Renal cortex interstitium (tissue), 11 donors: Measurements from ENCODE around the gene CA6. TPM values are rescaled to one million over a fixed set of nuclear protein-coding genes. Genes with fewer than 3 reads are reported as not detected.
"Not testable (repeated sequence)": the region's sequence is repeated elsewhere in the genome, so short reads cannot be mapped to it uniquely, and the experiment has no call there.

Experiments used
- DNase-seq, 11 donors: peaks; one replicate each; pipeline ENCODE4 v3.0.0-alpha.2; 2013; ENCODE audit warnings: low read depth in 9 of 11, low spot score in 4 of 11; ENCODE audit errors: extremely low read depth in 1 of 11
- polyA plus RNA-seq, 3 donors: library from polyadenylated mRNA; unstranded; fragments of 120-200 nt; gene quantifications; one replicate each; pipeline ENCODE4 v1.2.1, GENCODE V29; 2013; ENCODE audit not compliant: insufficient read length in 3 of 3

CA6 gene
- polyA plus RNA-seq, 3 donors, result 0.11 to 0.17 (median 0.14) TPM

GRCh38 chr1:8992936-8993687 lies 47.4 kb downstream of the CA6 start:
- no peak for DNase-seq

DNA sequence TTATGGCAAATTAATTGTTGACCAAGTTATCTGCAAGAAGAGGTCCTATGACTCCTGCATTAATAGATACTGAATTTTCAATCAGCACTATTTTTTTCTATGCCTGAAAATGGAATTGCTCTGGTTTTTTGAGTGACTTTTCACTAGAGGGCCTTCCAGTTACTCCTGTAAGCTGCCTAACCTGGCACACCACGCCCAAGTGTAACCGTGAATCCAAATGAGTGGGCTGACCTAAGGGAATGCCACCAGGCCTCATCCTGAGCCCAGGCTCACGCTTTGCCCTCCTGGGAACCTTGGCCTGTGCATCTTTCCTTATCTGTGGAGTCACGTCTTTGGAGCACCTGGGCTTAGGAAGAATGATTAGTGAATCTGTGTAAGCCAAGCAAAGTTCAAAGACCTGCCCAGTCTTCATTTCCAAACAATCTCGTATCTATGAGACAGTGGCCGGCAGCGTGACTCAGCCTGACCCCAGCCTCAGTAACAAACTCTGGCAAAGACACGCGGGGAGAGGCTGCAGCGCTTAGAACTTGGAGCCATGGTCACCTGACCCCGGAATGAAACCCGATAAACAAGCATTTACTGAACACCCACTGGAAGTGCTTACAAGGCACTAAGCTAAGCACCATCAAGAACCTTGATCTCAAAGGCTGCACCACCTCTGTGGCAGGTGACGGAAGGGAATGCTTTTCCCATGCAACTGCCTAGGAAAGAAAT lies 48.5 kb downstream of the CA6 start:
- not testable (repeated sequence) for DNase-seq

GRCh38 chr1:9001534-9002214 lies 56.0 kb downstream of the CA6 start:
- DNase-seq, result not testable (repeated sequence)

DNA sequence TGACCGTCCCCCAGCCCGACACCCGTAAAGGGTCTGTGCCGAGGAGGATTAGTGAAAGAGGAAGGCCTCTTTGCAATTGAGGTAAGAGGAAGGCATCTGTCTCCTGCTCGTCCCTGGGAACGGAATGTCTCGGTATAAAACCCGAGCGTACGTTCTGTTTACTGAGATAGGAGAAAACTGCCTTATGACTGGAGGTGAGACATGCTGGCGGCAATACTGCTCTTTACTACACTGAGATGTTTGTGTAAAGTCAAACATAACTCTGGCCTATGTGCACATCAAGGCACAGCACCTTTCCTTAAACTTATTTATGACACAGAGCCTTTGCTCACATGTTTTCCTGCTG lies 56.5 kb downstream of the CA6 start:
- not testable (repeated sequence) for DNase-seq

- no peak for DNase-seq
Measured at GRCh38 chr1:9004031-9004699, 58.5 kb downstream of the CA6 start.

GRCh38 chr1:9004700-9005394 lies 59.2 kb downstream of the CA6 start:
- DNase-seq, result peak; percentile 46 to 76 (median 70)

- DNase-seq, result no peak
Measured at GRCh38 chr1:9005395-9005708, 59.7 kb downstream of the CA6 start.

DNA sequence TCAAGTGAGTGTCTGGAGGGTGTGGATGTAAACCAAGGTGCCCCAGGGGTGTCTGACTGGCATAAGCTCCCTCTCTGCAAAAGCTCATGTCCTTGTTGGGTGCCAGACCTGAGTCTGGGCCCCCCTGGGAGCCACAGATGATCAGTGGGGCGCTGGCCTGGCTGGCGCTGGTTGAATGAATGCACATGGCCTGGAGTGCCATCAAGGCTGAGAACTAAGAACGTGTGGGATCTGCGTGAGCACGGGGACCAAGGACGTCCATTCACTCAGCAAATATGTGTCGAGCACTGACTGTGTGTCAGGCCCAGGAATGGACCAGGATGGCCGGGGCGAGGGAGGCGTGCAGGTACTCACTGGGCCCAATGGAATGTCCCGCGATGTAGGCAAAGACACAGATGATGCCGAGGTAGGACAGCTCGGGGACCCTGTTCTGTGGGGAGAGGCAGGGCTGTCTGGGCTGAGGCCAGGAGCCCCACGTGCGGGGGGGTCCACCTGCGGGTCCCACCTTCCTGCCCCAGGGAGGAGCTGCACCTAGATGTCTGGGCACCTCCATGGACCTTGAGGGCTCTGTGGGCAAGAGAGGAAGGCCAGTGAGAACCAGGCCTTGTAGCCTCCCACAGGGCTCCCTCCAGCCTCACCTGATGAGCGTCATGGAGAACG lies 61.4 kb downstream of the CA6 start:
- DNase-seq, result no peak

- no peak for DNase-seq
Measured at GRCh38 chr1:9008236-9008635, 62.6 kb downstream of the CA6 start.

DNA sequence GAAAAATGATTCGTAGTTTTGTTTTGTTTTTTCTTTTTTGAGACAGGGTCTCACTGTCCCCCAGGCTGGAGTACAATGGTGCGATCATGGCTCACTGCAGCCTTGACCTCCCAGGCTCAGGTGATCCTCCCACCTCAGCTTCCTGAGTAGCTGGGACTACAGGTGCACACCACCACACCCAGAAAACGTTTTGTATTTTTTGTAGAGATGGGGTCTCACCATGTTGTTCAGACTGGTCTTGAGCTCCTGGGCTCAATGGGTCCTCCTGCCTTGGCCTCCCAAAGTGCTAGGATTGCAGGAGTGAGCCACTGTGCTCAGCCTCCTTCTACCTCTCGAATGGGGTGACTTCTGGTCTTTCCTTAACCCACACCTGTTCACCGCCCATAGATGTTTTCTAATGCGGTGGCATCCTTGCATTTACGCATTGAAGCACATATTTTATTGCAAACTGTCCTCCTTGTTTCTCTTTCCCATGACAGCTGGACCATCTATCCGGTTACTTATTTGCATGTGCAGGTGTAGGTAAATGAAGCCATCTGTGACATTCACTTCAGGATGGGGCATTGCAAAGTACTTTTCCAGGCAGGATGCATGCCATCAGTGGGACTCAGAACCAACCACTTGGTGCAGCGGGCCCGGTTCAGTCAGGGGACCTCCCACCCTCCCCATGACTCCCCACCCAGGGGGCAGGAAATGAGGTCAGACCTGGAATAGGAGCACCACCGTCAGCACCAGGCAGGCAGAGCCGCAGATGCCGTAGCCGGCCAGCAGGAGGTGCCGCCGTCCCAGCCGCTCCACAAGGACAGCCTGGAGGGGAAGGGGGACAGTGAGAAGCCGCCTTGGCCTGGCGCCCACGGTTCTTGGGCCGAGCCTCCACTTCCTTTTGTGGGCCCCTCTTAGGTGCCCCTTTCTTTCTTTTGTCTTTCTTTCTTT lies 64.0 kb downstream of the CA6 start:
- no peak for DNase-seq

DNA sequence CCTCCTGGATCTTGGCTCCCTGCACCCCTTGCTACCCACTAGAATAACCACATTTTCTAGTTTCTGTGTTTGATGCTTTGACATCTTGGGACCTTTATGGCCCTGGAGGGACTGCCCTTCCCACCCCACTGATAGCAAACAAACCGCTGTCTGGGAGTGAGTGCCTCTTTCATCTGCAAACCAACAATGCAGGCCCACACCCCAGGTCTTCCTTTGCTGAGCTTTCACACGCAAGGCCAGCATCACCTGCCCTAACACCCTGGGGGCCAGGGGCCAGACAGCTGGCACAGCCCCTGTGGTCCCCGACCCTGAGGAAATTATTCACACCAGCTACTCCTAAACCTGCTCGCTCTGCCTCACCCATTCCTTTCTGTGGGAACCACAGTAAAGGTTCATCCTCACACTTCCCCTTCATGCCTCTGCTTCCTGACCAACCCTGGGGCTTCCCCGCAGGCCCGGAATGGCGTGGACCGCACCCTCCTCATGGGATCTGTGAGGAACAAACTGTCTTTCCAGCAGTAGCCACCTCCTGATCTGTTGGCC lies 65.2 kb downstream of the CA6 start:
- DNase-seq, result no peak

- DNase-seq, result no peak
Measured at GRCh38 chr1:9013819-9014218, 68.2 kb downstream of the CA6 start.

DNA sequence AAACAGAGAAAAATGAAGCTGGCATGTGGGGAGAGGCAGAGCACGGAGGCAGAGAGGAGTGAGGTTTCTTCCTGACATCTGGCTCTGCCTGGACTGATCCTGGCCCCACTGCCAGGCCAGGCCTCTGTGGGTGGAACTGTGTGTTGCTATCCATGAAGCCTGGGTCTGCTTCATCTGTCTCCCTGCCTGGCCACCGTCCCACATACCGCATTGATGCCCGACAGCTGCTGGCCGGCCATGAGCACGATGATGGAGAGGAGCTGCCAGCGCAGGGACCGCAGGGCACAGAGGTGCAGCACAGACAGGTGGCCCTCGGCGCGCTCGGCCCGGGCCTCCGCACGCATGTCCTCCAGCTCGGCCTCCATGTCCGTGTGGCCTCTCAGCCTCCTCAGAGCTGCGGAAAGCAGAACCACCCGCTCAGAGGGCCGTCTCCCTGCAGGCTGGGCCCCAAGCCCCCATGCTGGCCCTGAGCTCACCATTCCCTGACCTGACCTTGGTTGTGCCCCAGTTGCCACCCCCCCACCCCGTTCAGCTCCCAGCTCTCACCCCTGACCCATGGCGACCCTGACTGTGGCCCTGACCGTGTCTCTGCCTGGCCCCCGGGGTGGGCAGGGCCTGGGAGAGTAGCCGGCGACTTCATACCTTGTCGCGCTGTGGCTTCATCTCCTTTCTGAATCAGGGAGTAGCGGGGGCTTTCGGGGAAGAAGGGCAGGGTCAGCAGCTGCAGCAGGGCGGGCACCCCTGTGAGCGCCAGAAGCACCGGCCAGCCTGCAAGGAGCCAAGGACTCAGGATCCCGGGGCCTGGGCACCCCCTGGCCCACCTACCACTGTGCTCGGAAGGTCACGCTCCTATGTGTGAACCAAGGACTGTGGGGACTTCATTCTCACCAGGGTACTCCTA lies 69.1 kb downstream of the CA6 start:
- DNase-seq, result no peak

DNA sequence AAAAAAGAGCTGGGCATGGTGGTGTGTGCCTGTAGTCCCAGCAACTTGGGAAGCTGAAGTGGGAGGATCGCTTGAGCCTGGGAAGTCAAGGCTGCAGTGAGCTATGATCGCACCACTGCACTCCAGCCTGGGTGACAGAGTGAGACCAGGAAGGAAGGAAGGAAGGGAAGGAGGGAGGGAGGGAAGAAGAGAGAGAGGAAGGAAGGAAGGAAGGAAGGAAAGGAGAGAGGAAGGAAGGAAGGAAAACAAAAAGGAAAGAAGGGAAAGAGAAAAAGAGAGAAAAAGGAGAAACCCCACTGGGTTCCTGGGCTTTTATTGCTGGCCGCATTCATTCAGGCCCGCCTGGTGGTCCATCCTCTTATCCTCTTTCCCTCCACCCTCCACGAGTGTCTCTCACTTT lies 70.8 kb downstream of the CA6 start:
- DNase-seq, result no peak

GRCh38 chr1:9018333-9018732 lies 72.7 kb downstream of the CA6 start:
- peak in 10 of 11 donors; percentile 21 to 69 (median 56) for DNase-seq

DNA sequence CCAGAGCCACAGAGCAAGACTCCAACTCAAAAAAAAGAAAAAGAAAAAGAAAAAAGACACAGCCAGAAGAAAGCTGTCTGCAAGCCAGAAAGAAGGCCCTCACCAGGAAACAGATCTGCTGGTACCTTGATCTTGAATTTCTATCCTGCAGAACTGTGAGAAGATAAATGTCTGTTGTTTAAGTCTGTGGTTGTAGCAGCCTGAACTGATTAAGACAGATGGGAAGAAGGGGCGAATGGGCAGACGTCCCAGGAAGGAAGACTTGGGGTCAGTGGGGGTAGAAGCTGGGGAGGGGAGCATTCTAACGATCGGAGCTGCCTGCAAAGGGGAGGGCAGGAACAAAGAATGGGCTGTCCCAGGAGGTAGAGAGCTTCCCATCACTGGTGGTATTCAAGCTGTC lies 74.2 kb downstream of the CA6 start:
- no peak for DNase-seq
